ENCODE data around the gene AEN.

DNA sequence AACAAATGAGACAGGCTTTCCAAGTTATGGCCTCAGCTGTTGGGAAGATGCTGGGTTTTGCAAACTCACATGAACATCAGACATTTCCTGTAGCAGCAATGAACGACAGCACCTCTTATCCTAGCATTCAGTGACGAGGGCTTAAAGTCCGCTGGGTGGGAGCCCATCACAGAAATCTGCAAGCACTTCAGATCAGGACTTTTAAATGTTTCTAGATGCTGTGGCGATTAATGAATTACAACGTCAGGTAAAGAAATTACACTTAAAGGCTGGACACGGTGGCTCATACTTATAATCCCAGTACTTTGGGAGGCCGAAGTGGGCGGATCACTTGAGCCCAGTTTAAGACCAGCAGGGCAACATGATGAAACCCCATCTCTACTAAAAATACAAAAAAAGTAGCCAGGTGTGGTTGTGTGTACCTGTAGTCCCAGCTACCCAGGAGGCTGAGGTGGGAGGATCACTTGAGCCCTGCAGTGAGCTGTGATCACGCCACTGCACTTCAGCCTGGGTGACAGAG, 3.9 kb downstream of the AEN start:
- TF ChIP-seq, protein P1, sequence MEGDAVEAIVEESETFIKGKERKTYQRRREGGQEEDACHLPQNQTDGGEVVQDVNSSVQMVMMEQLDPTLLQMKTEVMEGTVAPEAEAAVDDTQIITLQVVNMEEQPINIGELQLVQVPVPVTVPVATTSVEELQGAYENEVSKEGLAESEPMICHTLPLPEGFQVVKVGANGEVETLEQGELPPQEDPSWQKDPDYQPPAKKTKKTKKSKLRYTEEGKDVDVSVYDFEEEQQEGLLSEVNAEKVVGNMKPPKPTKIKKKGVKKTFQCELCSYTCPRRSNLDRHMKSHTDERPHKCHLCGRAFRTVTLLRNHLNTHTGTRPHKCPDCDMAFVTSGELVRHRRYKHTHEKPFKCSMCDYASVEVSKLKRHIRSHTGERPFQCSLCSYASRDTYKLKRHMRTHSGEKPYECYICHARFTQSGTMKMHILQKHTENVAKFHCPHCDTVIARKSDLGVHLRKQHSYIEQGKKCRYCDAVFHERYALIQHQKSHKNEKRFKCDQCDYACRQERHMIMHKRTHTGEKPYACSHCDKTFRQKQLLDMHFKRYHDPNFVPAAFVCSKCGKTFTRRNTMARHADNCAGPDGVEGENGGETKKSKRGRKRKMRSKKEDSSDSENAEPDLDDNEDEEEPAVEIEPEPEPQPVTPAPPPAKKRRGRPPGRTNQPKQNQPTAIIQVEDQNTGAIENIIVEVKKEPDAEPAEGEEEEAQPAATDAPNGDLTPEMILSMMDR (IDR thresholded peaks at IDR 0.05; ENCODE audit: low read depth, low read length) = no peak
- TF ChIP-seq POLR2A (IDR thresholded peaks at IDR 0.05; ENCODE audit: extremely low read depth, insufficient read length) (no peak), MYC (IDR thresholded peaks at IDR 0.05; ENCODE audit: low read depth, low read length) (no peak)
- TF ChIP-seq, protein P2, sequence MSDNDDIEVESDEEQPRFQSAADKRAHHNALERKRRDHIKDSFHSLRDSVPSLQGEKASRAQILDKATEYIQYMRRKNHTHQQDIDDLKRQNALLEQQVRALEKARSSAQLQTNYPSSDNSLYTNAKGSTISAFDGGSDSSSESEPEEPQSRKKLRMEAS (IDR thresholded peaks at IDR 0.05; ENCODE audit: low read depth, low read length) = no peak
